ENCODE results near the gene LEPROT.

Gene LEPROT

GRCh38 chr1:65378247-65378946, 42.1 kb upstream of the LEPROT start:
- TF ChIP-seq TAF1 (IDR thresholded peaks at IDR 0.05; ENCODE audit: borderline replicate concordance, insufficient read depth, low read length) (no peak), SIN3A (IDR thresholded peaks at IDR 0.05; ENCODE audit: borderline replicate concordance, insufficient read depth, low read length) (no peak), REST (IDR thresholded peaks at IDR 0.05; ENCODE audit: insufficient read depth in 1 of 2, low read depth in 2 of 2, low read length in 2 of 2) (no peak), FOXP2 (optimal IDR thresholded peaks at IDR 0.05; ENCODE audit: borderline replicate concordance, extremely low read depth, extremely low read length, insufficient read depth) (no peak), POLR2AphosphoS5 (IDR thresholded peaks at IDR 0.05; ENCODE audit: low read depth, low read length) (no peak)

GRCh38 chr1:65386439-65386838, 34.0 kb upstream of the LEPROT start:
- TF ChIP-seq POLR2AphosphoS5 (IDR thresholded peaks at IDR 0.05; ENCODE audit: low read depth, low read length), result no peak
- no peak for TF ChIP-seq FOXP2 (optimal IDR thresholded peaks at IDR 0.05; ENCODE audit: borderline replicate concordance, extremely low read depth, extremely low read length, insufficient read depth)
- TF ChIP-seq REST (IDR thresholded peaks at IDR 0.05; ENCODE audit: insufficient read depth in 1 of 2, low read depth in 2 of 2, low read length in 2 of 2), result no peak
- no peak for TF ChIP-seq SIN3A (IDR thresholded peaks at IDR 0.05; ENCODE audit: borderline replicate concordance, insufficient read depth, low read length)
- TF ChIP-seq TAF1 (IDR thresholded peaks at IDR 0.05; ENCODE audit: borderline replicate concordance, insufficient read depth, low read length), result no peak

DNA sequence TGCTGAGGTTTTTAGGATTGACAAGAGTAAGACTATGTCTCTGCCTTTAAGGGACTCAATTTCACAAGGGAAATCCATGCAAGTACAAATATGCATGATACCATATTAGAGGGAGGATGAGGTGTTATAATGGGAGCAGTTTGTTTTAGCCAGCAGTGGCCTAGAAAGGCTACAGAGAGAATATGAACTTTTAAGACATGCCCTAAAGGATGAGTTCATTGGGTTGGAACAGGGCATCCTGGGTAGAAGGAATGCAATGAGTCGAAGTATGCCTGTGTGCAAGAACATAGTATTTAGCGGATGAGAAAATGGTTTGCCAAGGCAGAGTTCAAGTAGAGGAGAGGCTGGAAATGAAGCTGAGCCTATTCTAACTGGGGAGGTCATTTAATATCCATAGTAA, 32.6 kb upstream of the LEPROT start:
- TF ChIP-seq TAF1 (IDR thresholded peaks at IDR 0.05; ENCODE audit: borderline replicate concordance, insufficient read depth, low read length) (no peak), POLR2AphosphoS5 (IDR thresholded peaks at IDR 0.05; ENCODE audit: low read depth, low read length) (no peak), REST (IDR thresholded peaks at IDR 0.05; ENCODE audit: insufficient read depth in 1 of 2, low read depth in 2 of 2, low read length in 2 of 2) (no peak), SIN3A (IDR thresholded peaks at IDR 0.05; ENCODE audit: borderline replicate concordance, insufficient read depth, low read length) (no peak), FOXP2 (optimal IDR thresholded peaks at IDR 0.05; ENCODE audit: borderline replicate concordance, extremely low read depth, extremely low read length, insufficient read depth) (no peak)

DNA sequence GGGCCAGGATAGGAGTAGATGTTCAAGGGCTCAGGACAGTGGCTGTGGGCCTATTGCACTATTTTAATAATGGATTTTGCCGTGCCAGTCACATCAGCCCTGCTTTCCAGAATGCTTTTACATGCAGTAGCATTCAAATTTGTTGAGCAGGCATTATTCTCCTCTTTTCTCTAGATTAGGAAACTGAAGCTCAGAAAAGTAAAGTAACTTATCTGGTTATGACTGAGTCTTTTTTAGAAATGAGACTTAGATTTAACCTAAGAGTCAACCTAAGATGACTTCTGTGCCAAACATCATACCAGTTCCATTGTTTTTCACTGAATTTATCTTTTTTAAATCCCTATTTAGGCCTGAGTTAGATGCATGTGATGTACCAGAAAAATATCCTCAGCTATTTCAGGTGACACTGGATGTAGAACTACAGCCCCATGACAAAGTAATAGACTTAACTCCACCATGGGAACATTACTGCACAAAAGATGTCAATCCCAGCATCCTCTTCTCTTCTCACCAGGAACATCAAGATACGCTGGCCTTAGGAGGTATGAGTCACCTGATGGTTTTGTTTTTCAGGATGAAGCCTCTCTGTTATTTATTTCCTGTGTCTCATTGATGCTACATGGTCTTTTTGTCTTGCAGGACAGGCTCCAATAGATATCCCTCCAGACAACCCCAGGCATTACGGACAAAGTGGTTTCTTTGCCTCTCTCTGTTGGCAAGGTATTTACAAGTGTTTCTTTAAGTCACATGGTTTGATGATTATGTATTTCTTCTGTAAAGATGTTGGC, 31.4 kb upstream of the LEPROT start:
- TF ChIP-seq POLR2AphosphoS5 (IDR thresholded peaks at IDR 0.05; ENCODE audit: low read depth, low read length), result no peak
- TF ChIP-seq REST (IDR thresholded peaks at IDR 0.05; ENCODE audit: insufficient read depth in 1 of 2, low read depth in 2 of 2, low read length in 2 of 2), result no peak
- TF ChIP-seq TAF1 (IDR thresholded peaks at IDR 0.05; ENCODE audit: borderline replicate concordance, insufficient read depth, low read length), result no peak
- no peak for TF ChIP-seq SIN3A (IDR thresholded peaks at IDR 0.05; ENCODE audit: borderline replicate concordance, insufficient read depth, low read length)
- no peak for TF ChIP-seq FOXP2 (optimal IDR thresholded peaks at IDR 0.05; ENCODE audit: borderline replicate concordance, extremely low read depth, extremely low read length, insufficient read depth)

All from PFSK-1 (cell line).